NOMO-1 treated with dmso at 0.1 percent for 144 hours (cell line): ENCODE measurements around the gene AKAP12.
A peak's percentile ranks its signal among the peaks of the same experiment; 100 is the strongest.
"Not testable (repeated sequence)": the region's sequence is repeated elsewhere in the genome, so short reads cannot be mapped to it uniquely, and the experiment has no call there.

Source experiments
- DNase-seq: peaks from one replicate; lab custom pipeline; 2025; ENCODE audit not compliant: unreplicated experiment; lab: John Stamatoyannopoulos, UW

Gene AKAP12

DNA sequence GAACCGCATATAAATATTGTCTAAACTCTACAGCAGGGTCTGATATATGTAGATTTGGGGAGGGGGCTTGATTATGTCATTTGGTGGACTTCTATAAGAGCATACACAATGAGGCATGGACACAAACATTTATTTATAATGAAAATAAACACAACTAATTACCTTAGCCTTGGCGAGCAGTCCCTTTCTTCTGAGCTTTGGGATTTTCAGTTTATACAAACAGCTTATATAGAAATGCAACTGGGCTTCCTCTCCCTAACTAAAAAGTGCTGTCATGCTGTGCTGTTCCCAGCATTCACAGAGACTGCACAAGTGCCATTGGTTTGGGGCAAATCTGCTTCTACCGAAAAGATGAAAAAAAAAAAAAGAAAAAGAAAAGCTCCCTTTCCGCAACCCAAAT is 69.9 kb downstream of the AKAP12 start:
- no peak for DNase-seq

DNA sequence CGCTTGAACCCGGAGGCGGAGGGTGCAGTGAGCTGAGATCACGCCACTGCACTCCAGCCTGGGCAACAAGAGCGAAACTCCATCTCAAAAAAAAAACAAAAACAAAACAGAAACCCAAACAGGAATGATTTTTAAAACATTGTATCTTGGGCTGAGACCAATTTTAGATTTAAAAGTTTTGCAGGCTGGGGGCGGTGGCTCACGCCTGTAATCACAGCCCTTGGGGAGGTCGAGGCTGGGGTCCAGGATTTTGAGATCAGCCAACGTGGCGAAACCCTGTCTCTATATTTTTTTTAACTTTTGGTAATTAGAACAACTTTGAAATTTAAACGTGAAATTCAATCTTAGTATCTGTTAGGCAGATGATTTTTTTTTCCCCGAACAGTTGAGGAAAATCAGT is 70.5 kb downstream of the AKAP12 start:
- no peak for DNase-seq

DNA sequence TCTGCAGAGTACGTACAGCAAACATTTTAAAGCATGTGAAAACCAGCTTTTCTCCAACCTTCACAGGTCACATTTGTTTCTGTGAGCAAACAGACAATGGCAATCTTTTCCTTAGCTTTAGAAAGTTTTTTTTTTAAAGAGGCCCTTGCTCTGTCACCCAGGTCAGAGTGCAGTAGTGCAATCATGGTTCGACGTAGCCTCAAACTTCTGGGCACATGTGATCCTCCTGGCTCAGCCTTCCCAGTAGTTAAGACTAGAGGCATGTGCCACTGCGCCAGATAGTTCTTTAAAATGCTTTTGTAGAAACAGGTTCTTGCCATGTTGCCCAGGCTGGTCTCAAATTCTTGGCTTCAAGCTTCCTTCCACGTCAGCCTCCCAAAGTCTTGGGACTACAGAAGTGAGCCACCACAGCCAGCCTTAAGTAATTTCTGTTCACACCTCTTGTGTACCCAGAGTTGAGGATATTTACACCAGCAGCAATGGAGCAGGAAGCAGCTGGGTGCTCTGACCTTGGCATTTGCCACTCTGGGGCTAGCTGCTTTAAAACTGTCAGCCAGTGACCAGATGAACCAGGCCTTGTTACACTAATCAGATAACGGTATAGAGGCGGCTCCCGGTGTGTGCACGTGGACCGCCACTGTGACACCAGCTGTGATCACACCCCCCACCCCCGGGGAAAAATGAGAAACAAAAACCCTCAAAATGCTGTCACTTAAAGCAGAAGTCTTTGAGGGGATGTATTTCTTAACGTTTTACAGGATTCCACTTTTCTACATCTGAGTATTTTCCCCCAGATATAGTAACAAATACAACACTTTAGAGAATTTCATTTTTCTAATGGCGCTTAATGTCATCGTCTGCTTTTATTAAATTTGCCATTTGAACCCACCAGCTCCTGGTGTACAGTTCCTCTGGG is 71.3 kb downstream of the AKAP12 start:
- no peak for DNase-seq

DNA sequence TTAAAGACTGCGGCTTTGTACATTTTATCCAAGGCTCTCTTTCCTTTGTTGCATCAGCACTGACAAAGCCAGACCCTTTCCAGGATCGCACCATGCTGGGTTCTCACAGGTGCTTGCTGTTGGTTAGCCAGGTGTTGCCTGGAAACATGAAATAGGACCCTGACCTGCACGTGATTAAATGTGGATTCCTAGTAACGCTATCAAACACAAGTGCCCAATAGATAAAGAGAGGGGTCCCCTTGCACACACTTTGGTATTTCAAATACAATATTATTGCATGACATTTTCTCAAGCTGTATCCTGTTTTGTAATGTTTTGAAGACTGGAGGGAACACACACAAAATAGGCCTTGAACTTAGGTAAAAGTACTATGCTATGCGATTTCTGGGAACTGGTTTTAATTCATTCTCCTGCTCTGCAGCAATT is 73.3 kb downstream of the AKAP12 start:
- no peak for DNase-seq

DNA sequence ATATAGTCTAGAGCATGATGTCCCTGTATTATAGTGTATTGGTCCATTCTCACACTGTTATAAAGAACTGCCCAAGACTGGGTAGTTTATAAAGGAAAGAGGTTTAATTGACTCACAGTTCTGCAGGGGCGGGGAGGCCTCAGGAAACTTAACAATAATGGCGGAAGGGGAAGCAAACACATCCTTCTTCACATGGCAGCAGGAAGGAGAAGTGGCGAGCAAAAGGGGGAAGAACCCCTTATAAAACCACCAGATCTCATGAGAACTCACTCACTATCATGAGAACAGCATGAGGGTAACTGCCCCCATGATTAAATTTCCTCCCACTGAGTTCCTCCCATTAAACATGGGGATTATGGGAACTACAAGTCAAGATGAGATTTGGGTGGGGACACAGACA is 75.9 kb downstream of the AKAP12 start:
- DNase-seq, result not testable (repeated sequence)

DNA sequence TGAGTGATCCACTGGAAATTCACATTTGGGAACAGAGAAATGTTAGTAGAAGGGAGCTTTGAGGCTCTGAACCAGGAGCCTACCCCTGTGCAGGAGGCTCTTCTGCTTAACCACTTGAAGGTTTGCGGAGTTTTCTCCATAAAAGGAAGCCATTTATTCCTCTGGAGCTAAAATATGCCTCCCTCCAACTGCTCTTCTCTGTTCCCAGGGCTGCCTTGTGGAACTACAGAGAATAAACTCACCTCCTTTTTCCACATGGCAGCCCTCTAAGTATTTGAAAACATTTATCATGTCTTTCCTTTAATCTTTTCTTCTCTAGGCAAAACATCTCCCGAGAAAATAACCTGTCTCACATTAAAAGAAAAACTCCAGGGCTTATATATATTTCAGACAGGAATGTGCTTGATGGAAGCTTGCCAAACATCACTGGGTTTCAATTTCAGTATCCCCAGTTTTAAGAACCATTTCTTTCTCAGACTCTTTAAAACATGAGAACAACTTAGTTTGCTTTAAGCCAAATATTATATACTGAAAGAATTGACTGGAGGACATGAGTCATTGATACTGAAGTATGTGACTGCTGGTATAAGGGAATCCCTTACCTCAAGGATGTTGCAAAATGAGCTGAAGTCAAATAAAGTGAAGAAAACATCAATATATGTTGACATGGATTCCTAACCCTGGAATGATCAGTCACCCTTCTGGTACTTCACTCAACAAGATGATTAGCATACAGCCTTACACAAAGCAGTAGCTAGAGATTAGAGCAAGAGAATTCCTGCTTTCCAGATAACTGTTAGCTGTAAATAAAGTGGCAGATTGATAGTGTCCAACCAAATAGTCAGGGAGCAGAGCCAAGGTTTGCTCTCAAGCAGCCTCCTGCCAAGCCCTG is 77.6 kb downstream of the AKAP12 start:
- DNase-seq, result no peak

DNA sequence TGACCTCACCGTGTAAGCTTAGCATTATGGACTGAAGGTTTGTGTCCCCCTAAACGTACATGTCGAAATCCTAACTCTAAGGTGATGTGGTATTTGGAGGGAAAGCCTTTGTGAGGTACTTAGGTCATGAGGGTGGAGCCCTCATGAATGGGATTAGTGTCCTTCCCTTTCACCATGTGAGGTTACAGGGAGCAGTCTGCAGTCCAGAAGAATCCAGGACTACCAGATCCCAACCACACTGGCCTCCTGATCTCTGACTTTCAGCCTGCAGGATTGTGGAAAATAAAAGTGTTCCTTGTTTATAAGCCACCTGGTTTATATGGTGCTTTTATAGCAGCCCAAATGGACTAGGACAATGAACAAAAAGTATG is 78.2 kb downstream of the AKAP12 start:
- DNase-seq, result no peak

DNA sequence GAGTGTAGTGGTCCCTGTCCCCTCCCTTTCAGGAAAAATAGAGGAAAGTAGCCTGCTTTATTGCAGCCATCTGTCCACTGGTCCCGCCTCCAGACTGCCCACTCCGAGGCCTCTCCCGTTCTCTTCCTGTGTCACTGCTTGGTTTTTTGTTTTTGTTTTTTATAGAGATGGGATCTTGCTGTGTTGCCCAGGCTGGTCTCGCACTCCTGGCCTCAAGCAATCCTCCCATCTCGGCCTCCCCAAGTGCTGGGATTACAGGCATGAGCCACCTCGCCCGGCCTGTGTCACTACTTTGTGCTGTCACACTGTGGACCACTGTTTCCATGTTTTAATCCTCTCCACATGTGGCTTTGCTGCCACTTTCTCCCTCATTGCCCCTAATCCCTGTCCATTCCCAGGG is 80.4 kb downstream of the AKAP12 start:
- DNase-seq, result no peak

DNA sequence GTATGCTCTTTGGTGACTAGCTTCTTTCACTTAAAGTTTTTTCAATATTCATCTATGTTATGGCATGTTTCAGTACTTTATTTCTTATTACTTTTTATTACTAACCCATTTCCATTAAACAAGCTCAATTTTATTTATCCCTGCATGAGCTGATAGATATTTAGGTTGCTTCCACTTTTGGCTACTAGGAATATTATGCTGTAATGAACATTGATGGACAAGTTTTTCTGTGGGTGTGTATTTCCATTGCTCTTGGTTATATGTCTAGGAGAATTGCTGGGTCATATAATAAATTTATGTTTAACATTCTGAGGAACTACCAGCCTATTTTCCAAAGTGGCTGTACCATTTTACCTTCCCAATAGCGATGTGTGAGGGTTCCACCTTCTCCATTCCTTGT is 81.7 kb downstream of the AKAP12 start:
- no peak for DNase-seq

DNA sequence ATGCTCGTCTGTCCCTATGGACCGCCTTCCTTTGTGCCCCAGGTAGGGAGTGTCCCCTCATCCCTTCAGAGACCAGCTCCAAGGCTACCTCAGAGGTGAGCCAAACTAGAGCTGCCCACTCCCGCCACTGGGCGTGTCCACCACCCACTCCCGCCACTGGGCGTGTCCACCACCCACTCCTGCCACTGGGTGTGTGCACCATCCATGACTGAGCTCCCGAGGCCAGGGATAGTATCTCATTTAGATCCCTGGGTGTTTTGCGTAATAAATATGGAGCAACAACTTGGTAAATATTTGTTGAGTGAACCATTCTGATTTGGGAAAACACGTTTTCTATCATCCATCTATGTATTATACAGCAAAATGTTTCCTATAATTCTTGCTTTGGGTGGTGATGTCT is 82.8 kb downstream of the AKAP12 start:
- DNase-seq, result no peak

DNA sequence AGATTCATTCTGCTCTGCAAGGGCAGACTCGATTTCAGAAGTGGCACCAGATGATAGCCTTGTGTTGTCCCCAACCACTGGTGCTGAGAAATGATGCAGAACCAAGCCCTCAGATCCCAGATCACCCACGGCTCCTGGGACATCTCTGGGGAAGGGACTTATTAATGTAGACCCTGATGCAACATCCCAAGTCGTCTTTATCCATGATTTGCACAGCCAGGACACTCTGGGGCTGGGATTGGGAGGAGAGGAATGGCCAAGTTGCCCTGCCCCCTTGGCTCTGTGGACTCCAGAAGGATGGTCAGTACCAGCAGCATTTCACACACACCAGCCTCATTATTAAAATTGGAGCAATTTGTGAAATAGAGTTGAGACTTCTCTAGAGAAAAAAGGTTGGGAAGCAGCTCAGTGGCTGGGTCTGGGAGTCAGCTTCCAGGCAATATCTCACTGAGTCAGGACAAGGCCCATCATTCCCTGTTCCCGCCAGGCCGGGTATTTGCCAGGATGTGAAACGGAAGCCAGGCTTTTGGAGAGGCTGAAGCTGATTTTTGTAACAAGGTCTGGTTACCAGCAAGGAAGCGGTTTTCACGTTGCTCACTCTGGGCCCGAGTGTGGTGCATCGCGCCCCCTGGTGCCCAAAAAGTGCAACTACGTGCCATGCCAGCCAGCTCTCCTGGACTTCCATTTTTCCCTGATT is 84.2 kb downstream of the AKAP12 start:
- DNase-seq, result peak; percentile 10

DNA sequence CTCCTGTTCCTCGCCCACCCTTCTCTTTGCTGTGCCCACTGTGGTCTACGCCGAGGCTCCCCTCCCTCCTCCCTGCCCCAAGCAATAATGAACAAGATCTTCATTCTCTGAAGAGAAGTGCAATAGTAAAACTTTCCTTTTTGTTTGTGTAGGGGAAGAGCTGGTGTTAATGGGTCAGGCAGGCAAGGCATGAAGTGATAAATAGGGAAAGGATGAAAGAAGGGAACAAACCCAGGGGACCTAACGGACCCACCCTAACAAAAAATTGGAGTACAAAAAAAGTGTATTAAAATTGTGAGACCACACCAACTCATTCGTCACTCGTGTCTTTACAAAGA is 84.7 kb downstream of the AKAP12 start:
- no peak for DNase-seq

DNA sequence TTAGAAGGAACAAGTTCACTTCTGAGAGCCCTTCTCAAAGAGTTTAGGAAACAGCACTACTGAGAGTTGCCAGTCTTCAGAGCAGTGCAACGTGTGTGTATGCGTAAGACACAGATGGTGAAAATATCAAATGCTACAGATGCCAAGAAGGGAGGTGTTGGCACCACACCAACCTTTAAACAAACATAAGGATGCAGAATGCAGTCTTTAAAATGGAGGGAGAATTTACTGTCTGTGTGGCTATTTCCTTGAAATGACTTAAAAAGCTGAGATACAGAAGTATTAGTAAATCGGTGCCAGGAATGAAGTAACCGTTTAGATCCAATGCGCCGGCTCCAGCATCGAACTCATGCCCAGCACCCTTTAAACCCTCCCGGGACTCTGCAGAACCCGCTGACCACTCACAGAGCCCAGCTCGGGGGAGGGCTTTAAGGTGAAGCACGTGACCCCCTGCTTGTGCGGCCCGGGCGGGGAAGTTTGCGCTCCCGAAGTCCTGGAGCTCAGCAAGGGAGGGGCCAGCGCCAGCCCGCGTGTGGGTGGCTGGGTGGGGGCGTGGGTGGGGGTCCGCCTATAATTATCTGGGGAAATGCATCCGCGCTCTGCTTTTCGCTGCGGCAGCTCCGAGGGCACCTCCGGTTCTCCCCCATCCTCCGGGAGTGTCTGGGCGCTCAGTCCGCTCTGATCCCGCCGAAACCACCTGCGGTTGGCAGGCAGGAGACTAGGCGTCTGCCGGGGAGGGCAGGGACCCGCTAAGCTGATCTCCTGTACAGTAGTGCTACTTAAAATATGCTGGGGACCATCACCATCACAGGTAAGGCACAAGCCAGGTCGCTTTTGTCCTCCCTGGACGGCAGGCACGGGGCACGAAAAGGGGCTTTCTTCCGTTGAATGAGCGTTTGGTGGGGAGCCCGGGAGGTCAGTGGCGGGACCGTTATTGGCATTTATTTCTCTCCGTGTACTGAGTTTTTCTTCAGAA is 85.6 kb downstream of the AKAP12 start:
- DNase-seq, result no peak

DNA sequence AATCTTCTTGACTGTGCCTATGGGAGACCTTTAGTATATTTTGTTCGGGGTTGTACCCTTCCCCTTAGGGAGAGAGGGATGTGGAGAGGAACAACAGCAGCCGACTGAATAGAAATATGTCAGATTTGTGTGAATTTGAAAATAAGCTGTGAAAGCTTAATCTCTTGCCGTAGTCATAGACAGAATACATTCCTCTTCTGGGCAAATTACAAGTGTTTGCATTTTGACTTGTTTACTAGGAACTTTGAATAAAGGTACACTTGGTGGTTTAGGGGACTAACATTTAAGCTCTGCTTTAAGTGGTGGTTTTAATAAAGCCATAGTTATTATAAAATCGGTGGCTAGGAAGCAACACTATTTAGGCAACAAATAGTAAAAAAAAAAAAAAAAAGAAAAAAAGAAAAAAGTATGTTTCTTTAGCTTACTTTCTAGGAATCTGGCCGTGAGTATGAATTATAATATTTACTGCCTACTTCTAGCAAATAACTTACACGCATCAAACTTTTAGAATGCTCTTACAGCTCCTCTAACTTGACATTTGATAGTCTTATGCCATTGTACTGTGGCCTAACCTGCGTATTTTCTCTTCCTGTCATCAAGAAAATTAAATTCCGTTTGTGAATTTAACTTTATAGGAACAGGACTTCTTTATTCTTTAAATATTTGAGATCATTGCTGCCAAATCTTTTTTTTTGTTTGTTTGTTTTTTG is 86.5 kb downstream of the AKAP12 start:
- no peak for DNase-seq

DNA sequence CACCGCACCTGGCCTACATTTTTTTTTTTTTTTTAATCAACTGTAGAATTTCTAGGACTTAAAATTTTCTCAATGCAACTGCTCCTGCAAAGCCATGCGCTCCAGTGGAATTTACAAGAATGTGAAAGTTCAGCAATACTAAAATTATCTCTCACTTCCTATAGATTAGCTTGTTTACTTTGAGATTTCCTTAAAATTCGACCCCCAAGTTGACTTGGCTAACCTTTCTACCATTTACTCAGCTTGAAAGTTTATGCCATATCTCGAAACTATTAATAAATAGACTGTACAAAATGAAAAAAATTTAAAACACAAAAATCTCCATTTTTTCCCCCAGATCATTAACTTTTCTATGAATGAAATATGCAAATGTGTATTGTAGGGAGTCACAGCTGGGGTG is 87.3 kb downstream of the AKAP12 start:
- DNase-seq, result no peak

DNA sequence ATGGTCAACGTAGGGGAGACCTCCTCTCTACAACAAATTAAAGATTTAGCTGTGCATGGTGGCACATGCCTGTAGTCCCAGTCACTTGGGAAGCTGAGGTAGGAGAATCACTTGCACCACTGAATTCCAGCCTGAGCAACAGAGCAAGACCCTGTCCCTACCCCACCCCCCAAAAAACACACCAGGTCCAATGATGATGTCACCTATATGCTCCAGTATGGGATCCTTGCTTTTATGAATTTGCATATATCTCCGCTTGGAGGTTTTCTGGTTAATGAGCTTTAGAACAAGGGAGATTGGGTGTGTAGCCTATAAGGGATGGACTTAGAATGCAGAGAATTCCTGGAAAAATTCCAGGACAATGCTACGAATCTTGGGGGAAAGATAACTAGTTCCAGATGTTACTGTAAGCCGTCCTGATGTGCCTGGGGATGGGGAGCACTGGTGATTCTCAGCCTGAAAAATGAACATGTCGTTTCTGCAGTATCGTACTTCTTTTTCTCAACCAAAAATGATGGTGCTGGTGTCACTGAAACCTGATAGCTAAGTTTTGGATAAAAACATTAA is 90.4 kb downstream of the AKAP12 start:
- no peak for DNase-seq

DNA sequence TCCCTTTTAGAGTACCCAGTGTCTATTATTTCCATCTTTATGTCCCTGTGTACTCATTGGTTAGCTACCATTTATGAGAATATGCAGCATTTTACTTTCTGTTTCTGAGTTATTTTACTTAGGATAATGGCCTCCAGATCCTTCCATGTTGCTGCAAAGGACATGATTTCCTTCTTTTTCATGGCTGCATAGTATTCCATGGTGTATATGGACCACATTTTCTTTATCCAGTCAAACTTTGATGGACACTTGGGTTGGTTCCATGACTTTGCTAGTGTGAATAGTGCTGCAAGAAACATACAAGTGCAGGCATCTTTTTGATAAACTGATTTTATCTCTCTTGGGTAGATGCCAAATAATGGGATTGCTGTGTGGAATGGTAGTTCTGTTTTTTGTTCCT is 96.2 kb downstream of the AKAP12 start:
- no peak for DNase-seq

DNA sequence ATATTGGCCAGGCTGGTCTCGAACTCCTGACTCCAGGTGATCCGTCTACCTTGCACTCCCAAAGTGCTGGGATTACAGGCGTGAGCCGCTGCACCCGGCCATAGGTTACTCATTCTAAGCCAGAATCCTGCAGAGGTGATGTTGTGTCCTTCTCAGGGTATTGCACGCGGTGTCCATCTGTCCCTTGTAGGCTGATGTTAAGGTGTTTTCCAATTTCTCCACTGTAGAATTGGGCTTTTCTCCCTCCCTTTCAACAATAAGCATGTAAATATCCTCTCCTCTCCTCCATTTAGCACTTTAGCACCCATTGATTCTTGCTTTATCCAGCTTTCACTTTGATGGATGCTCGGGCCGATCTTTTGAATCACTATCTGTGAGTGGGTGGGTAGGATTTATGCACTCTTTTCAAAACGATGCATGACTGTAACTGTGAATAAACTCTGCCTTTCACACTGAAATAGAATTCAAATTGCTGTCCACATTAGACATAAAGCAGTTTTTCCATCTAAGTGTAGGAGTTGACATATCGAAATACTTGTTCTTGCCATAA is 99.0 kb downstream of the AKAP12 start:
- no peak for DNase-seq

DNA sequence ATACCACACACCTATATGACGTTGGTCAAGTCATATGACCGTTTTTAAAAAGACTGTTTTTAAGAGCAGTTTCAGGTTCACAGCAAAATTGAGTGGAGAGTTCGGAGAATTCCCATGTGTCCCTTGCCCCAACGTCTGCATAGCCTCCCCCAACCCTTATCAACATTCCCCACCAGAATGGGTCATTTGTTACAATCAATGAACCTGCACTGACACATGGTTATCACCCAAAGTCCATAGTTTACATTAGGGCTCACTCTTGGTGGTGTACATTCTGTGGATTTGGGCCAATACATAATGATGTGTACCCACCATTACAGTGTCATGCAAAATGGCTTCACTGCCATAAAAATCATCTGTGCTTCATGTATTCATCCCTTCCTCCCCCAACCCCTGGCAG is 99.6 kb downstream of the AKAP12 start:
- no peak for DNase-seq
